Left cardiac atrium (tissue), 4 donors: ENCODE data around the gene FARS2. TPM values are rescaled to one million over a fixed set of nuclear protein-coding genes. Genes with fewer than 3 reads are reported as not detected.

Experiments
- ATAC-seq, 2 donors: fragments of 200-7000 bp; cut with Tn5 transposase; one replicate each; pipeline ENCODE4 v1.9.1; 2020; ENCODE audit warnings: mild to moderate bottlenecking in 2 of 2, moderate library complexity in 2 of 2
- DNase-seq: peaks from one replicate; pipeline ENCODE4 v3.0.0-alpha.2; 2020
- intact Hi-C, 2 donors: fragments of 100-400 bp; cut with DNase I; formaldehyde crosslinking; loops; one replicate each; pipeline versions ENCODE4 v1.14.1 to v1.15.1; 2022 to 2023
- total RNA-seq, 2 donors: library from RNA; stranded (reverse); fragmentation: NEBNext Ultra II Directional; extraction: Animal tissue kit (Norgen Biotek cat#: 25700); gene quantifications; one replicate each; pipeline ENCODE4 v1.2.1, GENCODE V29; 2021
- donor health status: DM: no; HTN: yes; CAD: no.
- donor health status: DM: no; HTN: yes; CAD: no; lungs with severe emphysema.
- donor health status: DM: yes; HTN: yes; CAD: no.
- donor health status: Dilated cardiomyopathy.

FARS2 gene
- total RNA-seq, 2 donors from 2014 or later, result 14.6 to 16.4 TPM

- DNase-seq, result no peak
These were observed 446.1 kb downstream of the FARS2 start for GRCh38 chr6:5707281-5708045.

GRCh38 chr6:5710516-5710915 is 449.2 kb downstream of the FARS2 start:
- intact Hi-C loops, result no loop called here
- DNase-seq (no peak), ATAC-seq (no peak)

More at GRCh38 chr6:5707281-5708045, 446.1 kb downstream of the FARS2 start:
- intact Hi-C loops, result no loop called here
- ATAC-seq, result no peak

GRCh38 chr6:5710936-5711335 is 449.6 kb downstream of the FARS2 start:
- ATAC-seq (no peak), DNase-seq (no peak)
- intact Hi-C loops, result no loop called here

- no peak for DNase-seq
- intact Hi-C loops, result no loop called here
- no peak for ATAC-seq
These were observed 451.3 kb downstream of the FARS2 start for GRCh38 chr6:5712349-5713215.

- intact Hi-C loops, result no loop called here
- no peak for ATAC-seq
- DNase-seq, result no peak
These were observed 452.2 kb downstream of the FARS2 start for GRCh38 chr6:5713519-5713918.

GRCh38 chr6:5718231-5718947 is 457.1 kb downstream of the FARS2 start:
- intact Hi-C loops, result no loop called here
- ATAC-seq, result no peak
- DNase-seq, result no peak

GRCh38 chr6:5723841-5724691 is 462.8 kb downstream of the FARS2 start:
- ATAC-seq, result peak; percentile 80 to 84
- peak; percentile 25 for DNase-seq
- intact Hi-C loops, result no loop called here

GRCh38 chr6:5724911-5725310 is 463.6 kb downstream of the FARS2 start:
- ATAC-seq (no peak), DNase-seq (no peak)
- intact Hi-C loops, result no loop called here

GRCh38 chr6:5726976-5727718 is 465.8 kb downstream of the FARS2 start:
- DNase-seq, result no peak
- intact Hi-C loops, result no loop called here
- ATAC-seq, result no peak

GRCh38 chr6:5728351-5729079 is 467.2 kb downstream of the FARS2 start:
- ATAC-seq (no peak), DNase-seq (no peak)
- intact Hi-C loops, result no loop called here

GRCh38 chr6:5729080-5729434 is 467.7 kb downstream of the FARS2 start:
- ATAC-seq (no peak), DNase-seq (no peak)
- intact Hi-C loops, result no loop called here

- intact Hi-C loops, result no loop called here
- no peak for DNase-seq
- ATAC-seq, result no peak
These were observed 468.7 kb downstream of the FARS2 start for GRCh38 chr6:5729813-5730517.

GRCh38 chr6:5730585-5731263 is 469.4 kb downstream of the FARS2 start:
- intact Hi-C loops, result no loop called here
- ATAC-seq (no peak), DNase-seq (no peak)

GRCh38 chr6:5731435-5731834 is 470.1 kb downstream of the FARS2 start:
- ATAC-seq (no peak), DNase-seq (no peak)
- intact Hi-C loops, result no loop called here

GRCh38 chr6:5732496-5732895 is 471.2 kb downstream of the FARS2 start:
- DNase-seq (no peak), ATAC-seq (no peak)
- intact Hi-C loops, result no loop called here

GRCh38 chr6:5736016-5736738 is 474.9 kb downstream of the FARS2 start:
- no peak for ATAC-seq
- no peak for DNase-seq
- intact Hi-C loops, result no loop called here
